Choroid plexus epithelial cell (primary cell): ENCODE measurements around the gene SPATA3.
"Not testable (repeated sequence)": the region's sequence is repeated elsewhere in the genome, so short reads cannot be mapped to it uniquely, and the experiment has no call there.

Source experiments
- DNase-seq: peaks from one replicate; pipeline ENCODE4 v3.0.0-alpha.2; 2010; ENCODE audit warnings: low read depth
- H3K4me3 ChIP-seq: 2 replicates; pipeline ENCODE4 v1.5.1; 2011; ENCODE audit warnings: low read depth, mild to moderate bottlenecking, control low read depth, low read length, moderate library complexity
- CTCF ChIP-seq: conservative IDR thresholded peaks from 2 replicates; pipeline ENCODE4 v1.5.1; 2011; ENCODE audit warnings: low read depth, mild to moderate bottlenecking, control low read depth, inconsistent platforms, low read length, moderate library complexity

SPATA3 gene

GRCh38 chr2:231017231-231017598, 21.3 kb downstream of the SPATA3 start:
- DNase-seq, result no peak
- H3K4me3 ChIP-seq, result no peak overlapping the region
- TF ChIP-seq CTCF, result no peak

- no peak overlapping the region for H3K4me3 ChIP-seq
- no peak for TF ChIP-seq CTCF
- no peak for DNase-seq
Measured at GRCh38 chr2:231018184-231018583, 22.3 kb downstream of the SPATA3 start.

GRCh38 chr2:231025059-231025458, 29.1 kb downstream of the SPATA3 start:
- not testable (repeated sequence) for H3K4me3 ChIP-seq, DNase-seq

GRCh38 chr2:231028889-231029288, 33.0 kb downstream of the SPATA3 start:
- DNase-seq, result no peak
- no peak for TF ChIP-seq CTCF
- no peak overlapping the region for H3K4me3 ChIP-seq

GRCh38 chr2:231029563-231029962, 33.6 kb downstream of the SPATA3 start:
- no peak for TF ChIP-seq CTCF
- no peak overlapping the region for H3K4me3 ChIP-seq
- no peak for DNase-seq

- no peak overlapping the region for H3K4me3 ChIP-seq
- TF ChIP-seq CTCF, result no peak
- DNase-seq, result no peak
Measured at GRCh38 chr2:231030725-231031124, 34.8 kb downstream of the SPATA3 start.

GRCh38 chr2:231032575-231033140, 36.7 kb downstream of the SPATA3 start:
- no peak overlapping the region for H3K4me3 ChIP-seq
- no peak for TF ChIP-seq CTCF
- DNase-seq, result no peak
